Mesenteric fat pad (tissue), 1 donor: ENCODE measurements around the gene LDLRAD1. TPM values are rescaled to one million over a fixed set of nuclear protein-coding genes. Genes with fewer than 3 reads are reported as not detected.

Experiments
- DNase-seq: peaks from one replicate; pipeline ENCODE4 v3.0.0-alpha.2; 2020; ENCODE audit warnings: low spot score
- total RNA-seq: library from RNA; stranded (reverse); fragmentation: NEBNext Ultra II Directional; extraction: Animal tissue kit (Norgen Biotek cat#: 25700); gene quantifications from one replicate; pipeline ENCODE4 v1.2.1, GENCODE V29; 2021
- donor health status: DM: yes; HTN: yes; CAD: no.

LDLRAD1 gene
- total RNA-seq, 1 donor from 2014 or later: not detected

DNA sequence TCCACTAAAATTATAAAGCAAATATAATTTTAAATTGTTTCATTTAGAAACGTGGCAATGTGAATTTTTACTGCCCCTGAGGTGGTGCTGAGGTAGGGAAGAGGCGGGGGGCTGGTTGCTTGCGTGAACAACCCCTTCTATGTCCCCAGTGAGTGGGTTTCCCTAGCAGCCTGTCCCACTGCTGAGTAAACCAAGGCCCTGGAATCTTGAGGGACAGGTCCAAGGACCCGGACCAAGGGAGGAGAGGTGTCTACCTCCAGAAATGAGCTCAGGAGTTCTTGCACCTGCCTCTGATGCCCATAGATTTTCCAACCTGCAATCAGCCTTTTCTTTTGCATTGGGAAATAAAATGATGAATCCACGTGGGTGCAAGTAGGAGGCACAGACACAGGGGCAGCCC lies 649 bp upstream of the LDLRAD1 start:
- peak; percentile 39 for DNase-seq

- DNase-seq: peak; percentile 33
Observed at GRCh38 chr1:54016343-54017282, 1.4 kb downstream of the LDLRAD1 start.

DNA sequence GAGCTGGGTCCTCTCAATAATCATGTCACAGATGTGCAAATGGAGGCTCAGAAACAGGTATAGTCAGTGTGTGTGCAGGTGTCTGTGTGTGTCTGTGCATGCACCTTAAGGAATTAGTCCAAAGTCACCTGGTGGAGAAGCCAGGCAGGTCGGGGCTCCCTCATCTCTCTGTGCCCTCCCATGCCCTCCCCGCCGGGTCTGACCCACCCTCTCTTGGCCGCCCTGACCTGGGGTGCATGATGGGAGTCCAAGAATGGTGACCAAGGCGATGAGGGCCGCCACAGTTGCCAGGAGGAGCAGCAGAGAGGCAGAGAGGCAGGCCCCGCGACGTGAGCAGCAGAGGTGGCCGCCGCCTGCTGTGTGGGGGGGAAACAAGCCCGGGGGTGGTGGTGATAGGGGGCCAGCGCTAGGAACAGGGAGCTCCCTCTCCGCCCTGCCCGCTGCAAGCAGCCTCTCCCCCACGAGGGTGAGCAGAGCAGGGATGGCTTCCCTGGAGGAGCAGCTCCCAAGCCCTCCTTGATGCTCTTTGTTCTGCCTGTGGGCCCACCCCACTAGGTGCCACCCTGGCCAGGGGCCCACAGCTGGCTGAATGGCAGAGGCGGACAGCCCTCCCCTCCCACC lies 3.9 kb downstream of the LDLRAD1 start:
- DNase-seq: peak; percentile 86

- DNase-seq: peak; percentile 47
Observed at GRCh38 chr1:54013393-54014008, 4.5 kb downstream of the LDLRAD1 start.

GRCh38 chr1:54012863-54013262 lies 5.1 kb downstream of the LDLRAD1 start:
- DNase-seq: peak; percentile 74

GRCh38 chr1:54012008-54012325 lies 6.0 kb downstream of the LDLRAD1 start:
- peak; percentile 65 for DNase-seq

- no peak for DNase-seq
Observed at GRCh38 chr1:54011316-54012007, 6.5 kb downstream of the LDLRAD1 start.

- DNase-seq: peak; percentile 47
Observed at GRCh38 chr1:54010415-54011117, 7.4 kb downstream of the LDLRAD1 start.

GRCh38 chr1:54009406-54009805 lies 8.6 kb downstream of the LDLRAD1 start:
- peak; percentile 62 for DNase-seq

GRCh38 chr1:54008876-54009275 lies 9.1 kb downstream of the LDLRAD1 start:
- DNase-seq: peak; percentile 85

- peak; percentile 30 for DNase-seq
Observed at GRCh38 chr1:54007613-54008012, 10.4 kb downstream of the LDLRAD1 start.

DNA sequence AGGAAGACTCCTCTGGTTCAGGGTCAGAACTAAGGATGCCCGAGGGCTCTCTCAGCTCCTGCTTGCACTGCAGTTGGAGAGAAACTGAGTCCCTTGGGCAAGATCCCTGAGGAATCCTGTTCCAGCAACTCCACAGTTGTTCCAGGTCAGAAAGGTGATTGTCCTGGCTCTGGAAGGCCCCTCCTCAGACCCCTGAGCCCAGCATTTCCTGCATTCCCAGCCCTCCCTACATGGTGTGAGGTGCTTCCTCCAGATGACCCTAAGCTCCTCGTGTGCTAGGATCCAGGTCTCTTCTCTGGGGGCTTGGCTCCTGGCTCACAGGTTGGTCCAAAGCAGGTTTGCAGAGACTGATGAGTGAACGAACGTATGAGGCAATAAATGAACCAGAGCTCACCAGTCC lies 11.5 kb downstream of the LDLRAD1 start:
- DNase-seq: peak; percentile 67

- peak; percentile 45 for DNase-seq
Observed at GRCh38 chr1:54004481-54005049, 13.4 kb downstream of the LDLRAD1 start.

DNA sequence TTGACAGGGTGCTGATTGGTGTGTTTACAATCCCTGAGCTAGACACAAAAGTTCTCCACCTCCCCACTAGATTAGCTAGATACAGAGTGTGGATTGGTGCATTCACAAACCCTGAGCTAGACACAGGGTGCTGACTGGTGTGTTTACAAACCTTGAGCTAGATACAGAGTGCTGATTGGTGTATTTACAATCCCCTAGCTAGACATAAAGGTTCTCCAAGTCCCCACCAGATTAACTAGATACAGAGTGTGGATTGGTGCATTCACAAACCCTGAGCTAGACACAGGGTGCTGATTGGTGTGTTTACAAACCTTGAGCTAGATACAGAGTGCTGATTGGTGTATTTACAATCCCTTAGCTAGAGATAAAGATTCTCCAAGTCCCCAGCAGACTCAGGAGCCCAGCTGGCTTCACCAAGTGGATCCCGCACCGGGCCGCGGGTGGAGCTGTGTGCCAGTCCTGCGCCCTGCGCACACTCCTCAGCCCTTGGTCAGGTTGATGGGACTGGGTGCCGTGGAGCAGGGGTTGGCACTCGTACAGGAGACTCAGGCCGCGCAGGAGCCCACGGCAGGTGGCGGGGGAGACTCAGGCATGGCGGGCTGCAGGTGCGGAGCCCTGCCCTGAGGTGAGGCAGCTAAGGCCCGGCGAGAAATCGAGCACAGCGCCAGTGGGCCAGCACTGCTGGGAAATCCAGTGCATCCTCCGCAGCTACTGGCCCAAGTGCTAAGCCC lies 14.1 kb downstream of the LDLRAD1 start:
- peak; percentile 43 for DNase-seq

- peak; percentile 5 for DNase-seq
Observed at GRCh38 chr1:54003249-54003646, 14.7 kb downstream of the LDLRAD1 start.

DNA sequence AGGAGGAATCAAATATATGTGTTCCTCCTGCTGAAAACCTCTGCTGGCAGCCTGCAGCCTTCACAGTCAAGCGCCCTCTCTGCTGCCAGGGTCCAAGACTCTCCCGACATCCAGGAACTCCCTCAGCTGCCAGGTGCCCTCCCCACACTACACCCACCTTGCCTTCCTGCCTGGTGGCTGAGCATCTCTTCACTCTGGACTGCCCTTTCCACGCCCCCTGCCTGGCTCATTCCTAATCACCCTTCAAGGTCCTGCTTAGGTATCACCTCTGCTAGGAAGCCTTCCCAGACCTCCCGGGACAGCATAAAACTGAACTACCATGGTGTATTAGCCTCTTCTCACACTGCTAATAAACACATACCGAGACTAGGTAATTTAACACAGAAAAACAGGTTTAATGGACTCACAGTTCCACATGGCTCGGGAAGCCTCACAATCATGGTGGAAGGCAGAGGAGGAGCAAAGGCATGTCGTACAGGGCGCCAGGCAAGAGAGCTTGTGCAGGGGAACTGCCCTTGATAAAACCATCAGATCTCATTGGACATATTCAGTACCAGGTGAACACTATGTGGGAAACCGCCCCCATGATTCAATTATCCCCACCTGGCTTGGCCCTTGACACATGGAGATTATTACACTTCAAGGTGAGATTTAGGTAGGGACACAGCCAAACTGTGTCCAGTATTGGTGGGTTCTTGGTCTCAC lies 15.3 kb downstream of the LDLRAD1 start:
- peak; percentile 62 for DNase-seq

- DNase-seq: peak; percentile 51
Observed at GRCh38 chr1:54001591-54001990, 16.4 kb downstream of the LDLRAD1 start.

DNA sequence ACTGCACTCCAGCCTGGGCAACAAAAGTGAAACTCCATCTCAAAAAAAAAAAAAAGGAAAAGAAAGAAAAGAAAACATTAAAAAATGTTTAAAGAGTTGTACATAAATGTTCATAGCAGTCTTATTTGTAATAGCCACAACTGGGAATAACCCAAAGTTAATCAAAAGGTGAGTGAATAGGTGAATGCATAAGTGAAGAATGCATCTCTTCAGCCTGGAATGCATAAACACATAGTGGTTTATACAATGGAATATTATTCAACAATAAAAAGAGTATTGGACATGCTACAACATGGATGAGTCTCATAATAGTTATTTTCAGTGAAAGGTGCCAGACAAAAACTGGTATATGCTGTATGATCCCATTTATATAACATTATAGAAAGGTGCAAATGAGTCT lies 18.1 kb downstream of the LDLRAD1 start:
- no peak for DNase-seq

GRCh38 chr1:53998223-53998622 lies 19.8 kb downstream of the LDLRAD1 start:
- no peak for DNase-seq
